WTC11 (cell line): ENCODE data around the gene DYNC1LI2. TPM values are rescaled to one million over a fixed set of nuclear protein-coding genes. Genes with fewer than 3 reads are reported as not detected.
A peak's percentile ranks its signal among the peaks of the same experiment; 100 is the strongest.

Experiments
- ATAC-seq: fragments of 200-7000 bp; cut with Tn5 transposase; 2 replicates; pipeline ENCODE4 v1.10.0; 2021; ENCODE audit warnings: mild to moderate bottlenecking, moderate library complexity
- CTCF ChIA-PET: fragments of 300-600 bp; sonication (Branson Sonifier 250); formaldehyde crosslinking; loops from one replicate; lab custom pipeline; 2021; ENCODE audit warnings: antibody characterized with exemption; lab: Charles Lee
- POLR2A ChIA-PET: fragments of 350-600 bp; sonication (Branson Sonifier 250); formaldehyde crosslinking; loops from one replicate; lab custom pipeline; 2021; ENCODE audit warnings: antibody characterized with exemption; lab: Charles Lee
- DNase-seq: peaks from one replicate; pipeline ENCODE4 v3.0.0; 2021; ENCODE audit warnings: low spot score
- H3K27ac Mint-ChIP-seq: 2 replicates; pipeline ENCODE4 v1.8.0; 2021; ENCODE audit warnings: mixed read lengths
- H3K27me3 Mint-ChIP-seq: 2 replicates; pipeline ENCODE4 v1.8.0; 2021; ENCODE audit warnings: low read depth, mild to moderate bottlenecking, moderate library complexity, mixed read lengths
- H3K36me3 Mint-ChIP-seq: 2 replicates; pipeline ENCODE4 v1.8.0; 2021; ENCODE audit warnings: mixed read lengths
- H3K4me1 Mint-ChIP-seq: 2 replicates; pipeline ENCODE4 v1.8.0; 2022; ENCODE audit warnings: mixed read lengths
- H3K4me3 Mint-ChIP-seq: 2 replicates; pipeline ENCODE4 v1.8.0; 2021; ENCODE audit warnings: mild to moderate bottlenecking, moderate library complexity, mixed read lengths
- H3K9me3 Mint-ChIP-seq: 2 replicates; pipeline ENCODE4 v1.8.0; 2021; ENCODE audit warnings: mixed read lengths
- CREM ChIP-seq: sonication (generic); formaldehyde crosslinking; IDR thresholded peaks from 2 replicates; pipeline ENCODE4 v1.8.1; 2022; ENCODE audit warnings: mild to moderate bottlenecking, missing genetic modification reagents, moderate library complexity
- ETV6 ChIP-seq: sonication (generic); formaldehyde crosslinking; IDR thresholded peaks from 2 replicates; pipeline ENCODE4 v1.8.1; 2022; ENCODE audit warnings: mild to moderate bottlenecking, missing genetic modification reagents
- FOXK1 ChIP-seq: sonication (generic); formaldehyde crosslinking; IDR thresholded peaks from 2 replicates; pipeline ENCODE4 v1.8.0; 2022; ENCODE audit warnings: mild to moderate bottlenecking, moderate library complexity, missing genetic modification reagents
- GABPB1 ChIP-seq: sonication (generic); formaldehyde crosslinking; IDR thresholded peaks from 2 replicates; pipeline ENCODE4 v1.8.1; 2023; ENCODE audit warnings: mild to moderate bottlenecking, missing genetic modification reagents
- KAT7 ChIP-seq: sonication (generic); formaldehyde crosslinking; IDR thresholded peaks from 2 replicates; pipeline ENCODE4 v1.8.1; 2023; ENCODE audit warnings: missing genetic modification reagents, mild to moderate bottlenecking, borderline replicate concordance
- NFATC4 ChIP-seq: fragments of 250-450 bp; sonication (Bioruptor Pico); IDR thresholded peaks from 2 replicates; pipeline ENCODE4 v1.9.0; 2021; ENCODE audit warnings: mild to moderate bottlenecking
- NFE2L1 ChIP-seq: sonication (generic); formaldehyde crosslinking; IDR thresholded peaks from 2 replicates; pipeline ENCODE4 v1.8.1; 2023; ENCODE audit warnings: missing genetic modification reagents
- NR3C1 ChIP-seq: sonication (generic); formaldehyde crosslinking; conservative IDR thresholded peaks from 2 replicates; pipeline ENCODE4 v1.8.1; 2023; ENCODE audit warnings: low read depth, mild to moderate bottlenecking, missing genetic modification reagents
- SP1 ChIP-seq: sonication (generic); formaldehyde crosslinking; conservative IDR thresholded peaks from 2 replicates; pipeline ENCODE4 v1.8.1; 2022; ENCODE audit warnings: missing genetic modification reagents
- TEAD1 ChIP-seq: sonication (generic); formaldehyde crosslinking; IDR thresholded peaks from 2 replicates; pipeline ENCODE4 v1.8.0; 2022; ENCODE audit warnings: mild to moderate bottlenecking, missing genetic modification reagents
- TEAD4 ChIP-seq: sonication (generic); formaldehyde crosslinking; IDR thresholded peaks from 2 replicates; pipeline ENCODE4 v1.8.0; 2022; ENCODE audit warnings: mild to moderate bottlenecking, missing genetic modification reagents
- total RNA-seq: library from RNA; stranded (reverse); gene quantifications from 3 replicates; pipeline ENCODE4 v1.2.3, GENCODE V29; 2021
- TF ChIP-seq, protein P1 (sequence below): fragments of 250-450 bp; sonication (Bioruptor Pico); IDR thresholded peaks from 2 replicates; pipeline ENCODE4 v1.9.0; 2021; ENCODE audit warnings: mild to moderate bottlenecking, borderline replicate concordance
- TF ChIP-seq, protein P2 (sequence below): sonication (generic); formaldehyde crosslinking; IDR thresholded peaks from 2 replicates; pipeline ENCODE4 v1.8.1; 2023; ENCODE audit warnings: mild to moderate bottlenecking, moderate library complexity, missing genetic modification reagents
- TF ChIP-seq, protein P3 (sequence below): fragments of 250-450 bp; sonication (Bioruptor Pico); IDR thresholded peaks from 2 replicates; pipeline ENCODE4 v1.9.0; 2021; ENCODE audit warnings: mild to moderate bottlenecking
- TF ChIP-seq, protein P4 (sequence below): sonication (generic); formaldehyde crosslinking; IDR thresholded peaks from 2 replicates; pipeline ENCODE4 v1.8.1; 2022; ENCODE audit warnings: mild to moderate bottlenecking, moderate library complexity, missing genetic modification reagents
- TF ChIP-seq, protein P5 (sequence below): sonication (generic); formaldehyde crosslinking; IDR thresholded peaks from 2 replicates; pipeline ENCODE4 v1.8.1; 2022; ENCODE audit warnings: low read depth, missing genetic modification reagents, borderline replicate concordance

DYNC1LI2 gene
- total RNA-seq, 1 experiment from 2014 or later = 89.8 TPM

DNA sequence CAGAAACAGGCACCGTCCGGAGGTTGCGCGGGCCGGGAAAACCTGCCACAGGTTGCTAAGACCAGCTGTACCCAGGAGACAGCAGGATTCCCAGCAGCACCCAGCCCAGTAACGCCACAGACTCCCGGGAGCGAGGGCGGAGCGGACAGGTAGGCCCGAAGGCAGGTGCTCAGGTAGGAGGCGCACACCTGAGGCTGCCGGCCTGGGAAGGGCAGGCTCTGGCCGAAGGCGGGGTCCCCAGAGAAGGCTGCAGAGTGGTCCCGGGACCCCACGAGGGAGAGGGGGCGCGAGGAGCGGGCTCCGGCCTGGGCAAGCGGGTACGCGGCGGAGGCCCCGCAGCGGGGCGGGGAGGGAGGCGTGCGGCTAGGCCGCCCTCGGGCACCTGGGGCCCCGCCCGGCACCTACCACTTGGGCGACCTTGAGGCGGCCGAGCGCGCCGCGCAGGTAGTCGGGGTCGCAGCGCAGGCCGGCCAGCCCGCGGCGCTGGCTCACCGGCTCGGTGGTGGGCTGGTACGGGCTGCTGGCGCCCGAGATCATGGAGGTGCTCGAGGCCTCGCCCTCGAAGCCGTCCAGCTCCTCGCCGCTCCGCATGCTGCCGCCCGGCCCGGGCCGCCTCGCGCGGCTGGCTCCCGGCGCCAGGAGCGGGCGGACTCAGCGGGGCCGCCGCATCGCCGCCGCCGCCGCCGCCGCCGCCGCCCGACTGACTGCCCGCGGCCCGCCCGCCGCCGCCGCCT is 55.3 kb downstream of the DYNC1LI2 start (continued):
- TF ChIP-seq, protein P1, sequence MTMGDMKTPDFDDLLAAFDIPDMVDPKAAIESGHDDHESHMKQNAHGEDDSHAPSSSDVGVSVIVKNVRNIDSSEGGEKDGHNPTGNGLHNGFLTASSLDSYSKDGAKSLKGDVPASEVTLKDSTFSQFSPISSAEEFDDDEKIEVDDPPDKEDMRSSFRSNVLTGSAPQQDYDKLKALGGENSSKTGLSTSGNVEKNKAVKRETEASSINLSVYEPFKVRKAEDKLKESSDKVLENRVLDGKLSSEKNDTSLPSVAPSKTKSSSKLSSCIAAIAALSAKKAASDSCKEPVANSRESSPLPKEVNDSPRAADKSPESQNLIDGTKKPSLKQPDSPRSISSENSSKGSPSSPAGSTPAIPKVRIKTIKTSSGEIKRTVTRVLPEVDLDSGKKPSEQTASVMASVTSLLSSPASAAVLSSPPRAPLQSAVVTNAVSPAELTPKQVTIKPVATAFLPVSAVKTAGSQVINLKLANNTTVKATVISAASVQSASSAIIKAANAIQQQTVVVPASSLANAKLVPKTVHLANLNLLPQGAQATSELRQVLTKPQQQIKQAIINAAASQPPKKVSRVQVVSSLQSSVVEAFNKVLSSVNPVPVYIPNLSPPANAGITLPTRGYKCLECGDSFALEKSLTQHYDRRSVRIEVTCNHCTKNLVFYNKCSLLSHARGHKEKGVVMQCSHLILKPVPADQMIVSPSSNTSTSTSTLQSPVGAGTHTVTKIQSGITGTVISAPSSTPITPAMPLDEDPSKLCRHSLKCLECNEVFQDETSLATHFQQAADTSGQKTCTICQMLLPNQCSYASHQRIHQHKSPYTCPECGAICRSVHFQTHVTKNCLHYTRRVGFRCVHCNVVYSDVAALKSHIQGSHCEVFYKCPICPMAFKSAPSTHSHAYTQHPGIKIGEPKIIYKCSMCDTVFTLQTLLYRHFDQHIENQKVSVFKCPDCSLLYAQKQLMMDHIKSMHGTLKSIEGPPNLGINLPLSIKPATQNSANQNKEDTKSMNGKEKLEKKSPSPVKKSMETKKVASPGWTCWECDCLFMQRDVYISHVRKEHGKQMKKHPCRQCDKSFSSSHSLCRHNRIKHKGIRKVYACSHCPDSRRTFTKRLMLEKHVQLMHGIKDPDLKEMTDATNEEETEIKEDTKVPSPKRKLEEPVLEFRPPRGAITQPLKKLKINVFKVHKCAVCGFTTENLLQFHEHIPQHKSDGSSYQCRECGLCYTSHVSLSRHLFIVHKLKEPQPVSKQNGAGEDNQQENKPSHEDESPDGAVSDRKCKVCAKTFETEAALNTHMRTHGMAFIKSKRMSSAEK (CRISPR knock-in tag) = no peak
- TF ChIP-seq, protein P2, sequence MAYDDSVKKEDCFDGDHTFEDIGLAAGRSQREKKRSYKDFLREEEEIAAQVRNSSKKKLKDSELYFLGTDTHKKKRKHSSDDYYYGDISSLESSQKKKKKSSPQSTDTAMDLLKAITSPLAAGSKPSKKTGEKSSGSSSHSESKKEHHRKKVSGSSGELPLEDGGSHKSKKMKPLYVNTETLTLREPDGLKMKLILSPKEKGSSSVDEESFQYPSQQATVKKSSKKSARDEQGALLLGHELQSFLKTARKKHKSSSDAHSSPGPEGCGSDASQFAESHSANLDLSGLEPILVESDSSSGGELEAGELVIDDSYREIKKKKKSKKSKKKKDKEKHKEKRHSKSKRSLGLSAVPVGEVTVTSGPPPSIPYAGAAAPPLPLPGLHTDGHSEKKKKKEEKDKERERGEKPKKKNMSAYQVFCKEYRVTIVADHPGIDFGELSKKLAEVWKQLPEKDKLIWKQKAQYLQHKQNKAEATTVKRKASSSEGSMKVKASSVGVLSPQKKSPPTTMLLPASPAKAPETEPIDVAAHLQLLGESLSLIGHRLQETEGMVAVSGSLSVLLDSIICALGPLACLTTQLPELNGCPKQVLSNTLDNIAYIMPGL (CRISPR knock-in tag) = peak; percentile 76
- TF ChIP-seq NFE2L1 (CRISPR knock-in tag) = no peak
- TF ChIP-seq SP1 (CRISPR knock-in tag) = no peak
- TF ChIP-seq, protein P3, sequence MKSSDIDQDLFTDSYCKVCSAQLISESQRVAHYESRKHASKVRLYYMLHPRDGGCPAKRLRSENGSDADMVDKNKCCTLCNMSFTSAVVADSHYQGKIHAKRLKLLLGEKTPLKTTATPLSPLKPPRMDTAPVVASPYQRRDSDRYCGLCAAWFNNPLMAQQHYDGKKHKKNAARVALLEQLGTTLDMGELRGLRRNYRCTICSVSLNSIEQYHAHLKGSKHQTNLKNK = no peak
- peak; percentile 60 for TF ChIP-seq GABPB1
- TF ChIP-seq, protein P4, sequence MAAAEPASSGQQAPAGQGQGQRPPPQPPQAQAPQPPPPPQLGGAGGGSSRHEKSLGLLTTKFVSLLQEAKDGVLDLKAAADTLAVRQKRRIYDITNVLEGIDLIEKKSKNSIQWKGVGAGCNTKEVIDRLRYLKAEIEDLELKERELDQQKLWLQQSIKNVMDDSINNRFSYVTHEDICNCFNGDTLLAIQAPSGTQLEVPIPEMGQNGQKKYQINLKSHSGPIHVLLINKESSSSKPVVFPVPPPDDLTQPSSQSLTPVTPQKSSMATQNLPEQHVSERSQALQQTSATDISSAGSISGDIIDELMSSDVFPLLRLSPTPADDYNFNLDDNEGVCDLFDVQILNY (CRISPR knock-in tag) = peak; percentile 34; the same call in 1 of the 2 replicates
- 0 out of 2 replicates have a peak, but pooled peaks have one; percentile 31 for TF ChIP-seq TEAD1 (CRISPR knock-in tag)
- TF ChIP-seq, protein P5, sequence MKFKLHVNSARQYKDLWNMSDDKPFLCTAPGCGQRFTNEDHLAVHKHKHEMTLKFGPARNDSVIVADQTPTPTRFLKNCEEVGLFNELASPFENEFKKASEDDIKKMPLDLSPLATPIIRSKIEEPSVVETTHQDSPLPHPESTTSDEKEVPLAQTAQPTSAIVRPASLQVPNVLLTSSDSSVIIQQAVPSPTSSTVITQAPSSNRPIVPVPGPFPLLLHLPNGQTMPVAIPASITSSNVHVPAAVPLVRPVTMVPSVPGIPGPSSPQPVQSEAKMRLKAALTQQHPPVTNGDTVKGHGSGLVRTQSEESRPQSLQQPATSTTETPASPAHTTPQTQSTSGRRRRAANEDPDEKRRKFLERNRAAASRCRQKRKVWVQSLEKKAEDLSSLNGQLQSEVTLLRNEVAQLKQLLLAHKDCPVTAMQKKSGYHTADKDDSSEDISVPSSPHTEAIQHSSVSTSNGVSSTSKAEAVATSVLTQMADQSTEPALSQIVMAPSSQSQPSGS (CRISPR knock-in tag) = no peak
- no peak for TF ChIP-seq ETV6 (CRISPR knock-in tag)
- TF ChIP-seq CREM (CRISPR knock-in tag) = no peak
- no peak for TF ChIP-seq NFATC4 (CRISPR knock-in tag)
- TF ChIP-seq FOXK1 (CRISPR knock-in tag) = 0 out of 2 replicates have a peak, but pooled peaks have one; percentile 14
- 0 out of 2 replicates have a peak, but pooled peaks have one; percentile 33 for TF ChIP-seq KAT7 (CRISPR knock-in tag)
- no peak for TF ChIP-seq NR3C1 (CRISPR knock-in tag)
- TF ChIP-seq, all 79 proteins: peak for 11

DNA sequence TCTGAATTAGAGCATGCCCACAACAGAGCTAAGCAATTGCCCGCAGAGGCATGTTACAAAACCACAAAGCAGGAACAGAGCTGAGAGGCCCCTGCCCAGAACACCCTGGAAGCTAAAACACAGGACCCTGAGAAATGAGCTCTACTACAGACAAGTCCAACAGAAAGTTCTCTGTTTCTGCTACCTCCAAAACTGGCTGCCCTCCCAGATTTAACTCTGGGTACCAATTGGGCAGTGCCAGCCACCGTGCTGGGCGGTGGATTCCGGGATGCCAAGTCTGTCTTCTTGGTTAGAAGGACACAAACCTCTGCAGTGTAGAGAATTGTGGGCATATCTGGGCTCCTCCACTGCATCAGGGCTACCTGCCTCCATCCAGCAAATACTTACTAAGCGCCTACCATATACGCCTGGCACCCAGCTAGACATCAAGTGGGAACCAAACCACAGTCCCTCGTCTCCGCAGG is 55.9 kb downstream of the DYNC1LI2 start:
- H3K27me3 Mint-ChIP-seq = peaks cover 9% of the 10 kb centered on the region
- H3K27ac Mint-ChIP-seq = peak overlapping the region; percentile 65; the same call in 1 of the 2 replicates
- TF ChIP-seq TEAD4 (CRISPR knock-in tag) = no peak
- TF ChIP-seq, all 79 proteins: peak for 0
- Mint-ChIP-seq H3K4me3 (peak overlapping the region; percentile 78), H3K4me1 (peaks cover 49% of the 10 kb centered on the region), H3K9me3 (no peaks in the 10 kb centered on the region), H3K36me3 (no peaks in the 10 kb centered on the region)
- DNase-seq (no peak), ATAC-seq (no peak)
- ChIA-PET POLR2A (no interaction called here), CTCF (interaction anchor here (0.6 to 1.6 kb wide), 7 partner anchors 19 to 233 kb away, joined by 3 to 11 read pairs (median 4); partner anchors contain the start of genes DYNC1LI2 and NAE1)
